Subcutaneous adipose tissue (tissue), 4 donors: ENCODE data around the gene INTS2. TPM values are rescaled to one million over a fixed set of nuclear protein-coding genes. Genes with fewer than 3 reads are reported as not detected.

Experiments
- total RNA-seq, 4 donors: library from RNA; depleted of rRNA; stranded (reverse); fragments of >200 nt; gene quantifications; one replicate each; pipeline ENCODE4 v1.1.0, GENCODE V29; 2016
- TF ChIP-seq, protein P1 (sequence below): fragments of 450-650 bp; IDR thresholded peaks from one replicate; pipeline ENCODE4 v1.5.1; 2016; ENCODE audit warnings: low read depth, mild to moderate bottlenecking, control low read depth, antibody characterized with exemption, moderate library complexity

Gene INTS2
- total RNA-seq, 4 donors from 2014 or later = 10.0 to 11.9 (median 10.6) TPM

DNA sequence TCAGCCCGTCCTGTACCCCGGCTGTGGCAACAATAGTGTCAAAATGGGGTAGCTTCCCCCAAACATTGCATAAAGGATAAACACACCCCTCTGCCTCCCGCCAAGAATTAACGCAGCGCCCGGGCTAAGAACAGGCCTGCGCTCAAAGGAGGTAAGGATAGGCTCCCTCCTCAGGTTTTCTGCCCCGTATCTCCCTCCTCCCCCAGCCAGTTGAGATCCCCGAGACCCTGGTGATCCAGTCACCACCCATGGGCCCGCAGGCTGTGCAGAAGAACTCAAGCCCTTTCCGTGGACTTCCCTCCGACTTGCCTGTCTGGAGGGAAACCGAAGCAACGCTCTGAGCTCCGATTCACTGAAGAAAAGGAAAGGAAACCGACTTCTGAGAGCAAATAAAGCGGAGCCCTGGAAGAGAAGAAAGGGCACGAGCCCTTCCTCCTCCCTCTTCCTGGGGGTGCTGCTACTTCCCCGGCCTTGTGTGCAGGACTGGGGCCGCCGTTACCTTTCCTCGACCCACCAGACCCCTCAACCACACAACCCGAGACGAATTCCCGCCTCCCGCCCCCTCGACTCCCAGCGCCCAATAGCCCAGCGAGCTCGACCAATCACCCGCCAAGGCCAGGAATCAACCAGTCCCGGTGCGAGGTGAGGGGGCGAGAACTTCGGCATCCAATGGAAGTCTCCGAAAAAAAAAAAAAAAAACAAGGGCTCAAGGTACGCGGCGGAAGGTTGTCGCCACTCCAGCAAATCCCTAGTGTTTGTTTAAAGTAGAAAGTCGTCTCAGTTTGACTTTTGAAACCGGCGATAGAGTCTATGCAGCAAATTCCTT lies 64.6 kb downstream of the INTS2 start, which contains the start of gene BRIP1:
BRIP1 (minus strand) TSS at position 554 of the 826 bp plus-strand sequence. CDS start 1,989 bp downstream, outside the sequence.
- TF ChIP-seq, protein P1, sequence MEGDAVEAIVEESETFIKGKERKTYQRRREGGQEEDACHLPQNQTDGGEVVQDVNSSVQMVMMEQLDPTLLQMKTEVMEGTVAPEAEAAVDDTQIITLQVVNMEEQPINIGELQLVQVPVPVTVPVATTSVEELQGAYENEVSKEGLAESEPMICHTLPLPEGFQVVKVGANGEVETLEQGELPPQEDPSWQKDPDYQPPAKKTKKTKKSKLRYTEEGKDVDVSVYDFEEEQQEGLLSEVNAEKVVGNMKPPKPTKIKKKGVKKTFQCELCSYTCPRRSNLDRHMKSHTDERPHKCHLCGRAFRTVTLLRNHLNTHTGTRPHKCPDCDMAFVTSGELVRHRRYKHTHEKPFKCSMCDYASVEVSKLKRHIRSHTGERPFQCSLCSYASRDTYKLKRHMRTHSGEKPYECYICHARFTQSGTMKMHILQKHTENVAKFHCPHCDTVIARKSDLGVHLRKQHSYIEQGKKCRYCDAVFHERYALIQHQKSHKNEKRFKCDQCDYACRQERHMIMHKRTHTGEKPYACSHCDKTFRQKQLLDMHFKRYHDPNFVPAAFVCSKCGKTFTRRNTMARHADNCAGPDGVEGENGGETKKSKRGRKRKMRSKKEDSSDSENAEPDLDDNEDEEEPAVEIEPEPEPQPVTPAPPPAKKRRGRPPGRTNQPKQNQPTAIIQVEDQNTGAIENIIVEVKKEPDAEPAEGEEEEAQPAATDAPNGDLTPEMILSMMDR = peak; percentile 50

DNA sequence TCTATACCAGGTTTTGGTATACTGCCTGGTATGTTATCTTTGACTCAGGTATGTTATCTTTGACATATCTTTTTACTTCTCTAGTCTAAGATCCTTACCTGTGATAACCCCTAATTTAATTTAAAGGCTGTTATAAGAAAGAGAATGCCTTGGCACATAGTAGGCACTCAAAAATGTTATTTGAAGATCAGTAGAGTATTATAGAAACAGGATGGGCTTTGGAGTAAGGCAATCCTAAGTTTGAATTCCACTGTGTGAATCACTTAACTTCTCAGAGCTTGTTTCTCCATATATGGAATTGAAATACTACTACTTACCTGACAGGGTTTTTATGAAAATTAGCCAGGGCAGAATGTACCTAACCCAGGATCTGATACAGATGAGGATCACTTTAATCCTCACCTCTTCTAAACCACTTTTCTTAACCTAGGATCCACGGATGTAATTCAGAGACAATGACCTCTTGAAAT lies 65.6 kb downstream of the INTS2 start:
- TF ChIP-seq, protein P1 = no peak

DNA sequence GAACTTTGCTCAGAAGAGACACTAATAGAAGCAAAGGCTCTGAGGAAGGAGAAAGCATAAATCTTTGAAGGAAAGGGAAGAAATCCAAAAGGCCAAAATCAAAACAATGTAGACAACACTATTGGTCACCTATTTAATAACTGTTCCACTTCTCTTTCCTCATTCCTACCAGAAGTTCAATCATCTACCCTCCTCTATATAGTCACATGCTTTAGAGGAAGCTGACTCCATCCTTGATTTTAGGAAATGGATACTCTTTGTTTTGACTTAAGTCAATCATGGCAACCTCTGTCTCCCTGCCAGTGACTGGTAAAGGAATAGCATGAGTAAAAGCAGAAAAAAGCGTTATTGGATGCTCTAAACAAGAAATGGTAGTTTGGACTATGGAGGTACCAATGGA lies 71.7 kb downstream of the INTS2 start:
- TF ChIP-seq, protein P1 = peak; percentile 89

GRCh38 chr17:61852857-61853256 lies 74.9 kb downstream of the INTS2 start:
- TF ChIP-seq, protein P1 = no peak

DNA sequence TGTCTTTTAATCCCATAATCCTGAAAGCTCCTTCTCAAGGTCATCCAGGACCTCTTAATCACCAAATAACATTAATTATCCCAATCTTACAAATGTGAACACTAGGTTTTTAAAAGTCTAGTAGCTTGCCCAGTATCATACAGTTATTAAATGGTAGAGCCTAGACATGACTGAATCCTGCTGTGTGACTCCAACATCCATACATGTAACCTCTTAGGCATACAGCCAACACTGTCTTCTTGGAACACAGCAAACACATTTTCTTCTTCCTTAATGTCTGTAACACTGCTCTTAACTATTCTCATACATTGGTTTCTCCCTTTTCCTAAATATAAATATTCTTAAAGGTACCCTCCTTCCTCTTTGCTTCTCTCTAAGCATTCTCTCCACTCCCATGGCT lies 78.1 kb downstream of the INTS2 start:
- TF ChIP-seq, protein P1 = no peak

- TF ChIP-seq, protein P1 = peak; percentile 84
These were observed 78.9 kb downstream of the INTS2 start for GRCh38 chr17:61848896-61849295.

GRCh38 chr17:61848247-61848646 lies 79.5 kb downstream of the INTS2 start:
- TF ChIP-seq, protein P1 = no peak
